B cell (primary cell): Measurements from ENCODE around the gene RSPRY1. TPM values are rescaled to one million over a fixed set of nuclear protein-coding genes. Genes with fewer than 3 reads are reported as not detected.

Experiments
- ATAC-seq: fragments of 200-7000 bp; cut with Tn5 transposase; one replicate; pipeline ENCODE4 v1.10.0; 2021; ENCODE audit warnings: low read depth, mild to moderate bottlenecking, moderate number of reproducible peaks, moderate library complexity
- CTCF ChIA-PET: fragments of 350-600 bp; sonication (Branson Sonifier 250); formaldehyde crosslinking; loops from one replicate; lab custom pipeline; 2021; ENCODE audit warnings: antibody characterized with exemption, inconsistent platforms; lab: Charles Lee
- POLR2A ChIA-PET: fragments of 350-600 bp; sonication (Branson Sonifier 250); formaldehyde crosslinking; loops from one replicate; lab custom pipeline; 2021; ENCODE audit warnings: antibody characterized with exemption; lab: Charles Lee
- DNase-seq: peaks from one replicate; pipeline ENCODE4 v3.0.0; 2013
- H2AFZ ChIP-seq: 2 replicates; pipeline ENCODE4 v1.6.1; 2012; ENCODE audit warnings: mild to moderate bottlenecking, low read depth, low read length; ENCODE audit not compliant: insufficient read depth, poor library complexity, severe bottlenecking
- H3K27ac ChIP-seq, 2 donors: 1 replicate in 1 of 2; 2 replicates in 1 of 2; pipeline ENCODE4 v1.5.1; 2012 to 2013; ENCODE audit warnings: low read length in 2 of 2, mild to moderate bottlenecking in 2 of 2, moderate library complexity in 1 of 2
- H3K27me3 ChIP-seq, 4 experiments: fragments of 200-600 bp in 1 of 4; sonication (generic) in 1 of 4; replicated peaks in 1 of 4; 1 replicate in 2 of 4; 2 replicates in 2 of 4; pipeline versions ENCODE4 v1.6.1 to v1.7.0; 2013 to 2016; ENCODE audit warnings: low read length in 3 of 4, mild to moderate bottlenecking in 2 of 4, mixed read lengths in 1 of 4, moderate library complexity in 1 of 4; ENCODE audit not compliant: insufficient read depth in 4 of 4, control insufficient read depth in 3 of 4; ENCODE audit errors: control extremely low read depth in 1 of 4
- H3K36me3 ChIP-seq, 2 experiments: replicated peaks in 1 of 2; 1 replicate in 1 of 2; 2 replicates in 1 of 2; pipeline versions ENCODE4 v1.6.1 to v1.7.1; 2013; ENCODE audit warnings: low read length in 1 of 2; ENCODE audit not compliant: insufficient read depth in 2 of 2, control insufficient read depth in 1 of 2; ENCODE audit errors: control extremely low read depth in 1 of 2, extremely low read depth in 1 of 2
- H3K4me1 ChIP-seq, 2 donors: fragments of 200-600 bp in 1 of 2; sonication (generic) in 1 of 2; 1 replicate in 1 of 2; 2 replicates in 1 of 2; pipeline versions ENCODE4 v1.5.1 to v1.6.1; 2013 to 2017; ENCODE audit warnings: low read length in 2 of 2; ENCODE audit not compliant: control insufficient read depth in 2 of 2, insufficient read depth in 2 of 2
- H3K4me2 ChIP-seq: replicated peaks from 2 replicates; pipeline ENCODE3; 2012; ENCODE audit warnings: mild to moderate bottlenecking, low read depth, low read length; ENCODE audit not compliant: poor library complexity, severe bottlenecking
- H3K4me3 ChIP-seq, 5 experiments: fragments of 200-600 bp in 1 of 5; sonication (generic) in 1 of 5; 1 replicate in 3 of 5; 2 replicates in 2 of 5; pipeline versions ENCODE4 v1.5.1 to v1.7.0; 2011 to 2016; ENCODE audit warnings: low read length in 4 of 5, mild to moderate bottlenecking in 4 of 5, low read depth in 2 of 5, control low read depth in 1 of 5, moderate library complexity in 1 of 5; ENCODE audit not compliant: insufficient read depth in 1 of 5; ENCODE audit errors: control extremely low read depth in 1 of 5, extremely low read depth in 1 of 5
- H3K79me2 ChIP-seq: fragments of 200-600 bp; sonication (generic); one replicate; pipeline ENCODE4 v1.6.0; 2016; ENCODE audit warnings: low read length; ENCODE audit not compliant: control insufficient read depth, insufficient read depth
- H3K9ac ChIP-seq: fragments of 200-600 bp; sonication (generic); 2 replicates; pipeline ENCODE4 v1.6.1; 2017; ENCODE audit warnings: mild to moderate bottlenecking, low read length, moderate library complexity
- H3K9me3 ChIP-seq, 3 donors: one replicate each; pipeline versions ENCODE4 v1.6.1 to v1.7.1; 2013; ENCODE audit warnings: low read length in 2 of 3; ENCODE audit not compliant: control insufficient read depth in 2 of 3, insufficient read depth in 1 of 3; ENCODE audit errors: control extremely low read depth in 1 of 3
- H4K20me1 ChIP-seq: 2 replicates; pipeline ENCODE4 v1.6.0; 2012; ENCODE audit warnings: mild to moderate bottlenecking, low read length; ENCODE audit not compliant: insufficient read depth, control insufficient read depth, poor library complexity, severe bottlenecking
- H3K27ac Mint-ChIP-seq: one replicate; pipeline ENCODE4 v1.8.0; 2021; ENCODE audit warnings: mixed read lengths
- H3K27me3 Mint-ChIP-seq: one replicate; pipeline ENCODE4 v1.8.0; 2021; ENCODE audit warnings: mixed read lengths
- H3K4me1 Mint-ChIP-seq: one replicate; pipeline ENCODE4 v1.8.0; 2021; ENCODE audit warnings: mixed read lengths
- H3K4me3 Mint-ChIP-seq: one replicate; pipeline ENCODE4 v1.8.0; 2021; ENCODE audit warnings: mixed read lengths
- H3K9me3 Mint-ChIP-seq: one replicate; pipeline ENCODE4 v1.8.0; 2022; ENCODE audit warnings: mixed read lengths; ENCODE audit not compliant: insufficient read depth
- CTCF ChIP-seq: fragments of 200-600 bp; IDR thresholded peaks from one replicate; pipeline ENCODE4 v1.8.0; 2022; ENCODE audit warnings: antibody characterized with exemption, mild to moderate bottlenecking
- EZH2 ChIP-seq: IDR thresholded peaks from 2 replicates; pipeline ENCODE4 v1.6.1; 2012; ENCODE audit warnings: borderline replicate concordance, low read depth, mild to moderate bottlenecking, moderate library complexity, low read length; ENCODE audit not compliant: insufficient read depth, poor library complexity, severe bottlenecking
- WGBS: methylation state at CpG from one replicate; pipeline ENCODE4 v1.1.5; 2013; ENCODE audit warnings: missing lambda C conversion rate; ENCODE audit not compliant: insufficient coverage; 5-methylcytosine and 5-hydroxymethylcytosine counted together
- intact Hi-C: fragments of 100-400 bp; cut with micrococcal nuclease; formaldehyde crosslinking; loops from one replicate; pipeline ENCODE4 v1.10.0; 2022
- polyA minus RNA-seq: library from RNA; depleted of rRNA, polyadenylated mRNA; stranded (reverse); fragments of >200 nt; gene quantifications from 2 replicates; pipeline ENCODE4 v1.2.3, GENCODE V29; 2012
- polyA plus RNA-seq: library from polyadenylated mRNA; depleted of rRNA; stranded (reverse); fragments of >200 nt; gene quantifications from 2 replicates; pipeline ENCODE4 v1.2.3, GENCODE V29; 2012
- total RNA-seq, 2 donors: library from RNA; stranded (reverse); fragments of 120-200 nt in 1 of 2; gene quantifications; 1 replicate in 1 of 2; 2 replicates in 1 of 2; pipeline versions ENCODE4 v1.2.3 to v1.2.4, GENCODE V29; 2013 to 2022

The RSPRY1 gene
- 37.7 and 38.4 TPM in 2 replicates for total RNA-seq
- total RNA-seq (2013), result 26.9 TPM
- 9.6 and 17.0 TPM in 2 replicates for polyA plus RNA-seq
- 24.0 and 29.4 TPM in 2 replicates for polyA minus RNA-seq

- peaks cover 61% of the 10 kb centered on the region for H3K4me1 Mint-ChIP-seq
Observed at GRCh38 chr16:57185945-57186871, at the start of gene RSPRY1, which contains the start of gene PSME3IP1. Gene RSPRY1, plus strand, starts transcription at chr16:57186329. Its CDS starts 18,330 bp downstream, at chr16:57204659. Gene PSME3IP1, minus strand, starts transcription at chr16:57186039. Its CDS starts 12,185 bp downstream, at chr16:57173854.

More at GRCh38 chr16:57185945-57186871, at the start of gene RSPRY1, which contains the start of gene PSME3IP1:
- Histone ChIP-seq H3K9me3 (no peaks in the 10 kb centered on the region), H3K4me1 (peaks cover 26 to 28% of the 10 kb centered on the region in 2 donors), H3K4me2 (peak within 1 kb of the TSS; percentile 91), H3K27me3 (no peaks in the 10 kb centered on the region), H3K4me3 (peak within 1 kb of the TSS; percentile 86 to 99 (median 89)), H3K79me2 (peaks cover 97% of the 10 kb centered on the region), H3K36me3 (peaks cover 0 to 3% of the 10 kb centered on the region in 2 experiments), H2AFZ (peak within 1 kb of the TSS; percentile 91), H4K20me1 (peaks cover 20% of the 10 kb centered on the region), H3K9ac (peak within 1 kb of the TSS; percentile 90), H3K27ac (peak within 1 kb of the TSS; percentile 87 to 92)
- TF ChIP-seq EZH2 (no peak), CTCF (no peak)
- peak within 1 kb of the TSS; percentile 90 for H3K4me3 Mint-ChIP-seq
- CTCF ChIA-PET, result interaction anchor here (0.6 to 2.0 kb wide), 6 partner anchors 227 to 825 kb away, joined by 3 to 4 read pairs (median 4); partner anchors contain the start of gene POLR2C
- intact Hi-C loops, result loop anchor here (1.0 to 10.0 kb wide), 11 partner anchors 59 to 1441 kb away; partner anchors contain the start of genes AMFR, ARL2BP, CCDC102A and CIAPIN1
- ATAC-seq (peak; percentile 91), DNase-seq (peak; percentile 100)
- POLR2A ChIA-PET, result interaction anchor here (0.6 to 1.2 kb wide), 10 partner anchors 45 to 943 kb away, joined by 3 to 6 read pairs (median 4); partner anchors contain the start of genes ARL2BP and CFAP20
- under 1% methylated on average over 64 of the region's 64 CpGs for WGBS
- H3K27ac Mint-ChIP-seq, result peak within 1 kb of the TSS; percentile 98
- H3K27me3 Mint-ChIP-seq, result no peaks in the 10 kb centered on the region
- H3K9me3 Mint-ChIP-seq, result no peaks in the 10 kb centered on the region
